Measurements from ENCODE around the gene TRPM2. TPM values are rescaled to one million over a fixed set of nuclear protein-coding genes. Genes with fewer than 3 reads are reported as not detected.
"Not testable (repeated sequence)": the region's sequence is repeated elsewhere in the genome, so short reads cannot be mapped to it uniquely, and the experiment has no call there.

TRPM2 gene
- total and polyA plus RNA-seq, 12 donors: 1.5 to 28.3 (median 11.3) TPM

GRCh38 chr21:44394733-44395132 is 41.3 kb downstream of the TRPM2 start:
- no peaks in the 10 kb centered on the region for H3K36me3 ChIP-seq (replicated peaks in 1 of 2)
- H3K4me3 ChIP-seq: no peak overlapping the region
- H3K27ac ChIP-seq: no peak overlapping the region
- intact Hi-C loops (cut with DNase I): no loop called here
- no peaks in the 10 kb centered on the region for H3K4me1 ChIP-seq (replicated peaks in 1 of 2)
- H3K27me3 ChIP-seq: no peaks in the 10 kb centered on the region
- H3K9me3 ChIP-seq (replicated peaks in 1 of 3): no peaks in the 10 kb centered on the region
- TF ChIP-seq POLR2A (IDR thresholded peaks at IDR 0.05) (no peak), CTCF (IDR thresholded peaks at IDR 0.05) (no peak)
- DNase-seq: peak in 1 of 7 donors; percentile 25
- WGBS, 4 donors: 64 to 75% (median 71%) methylated on average over 5 of the region's 5 CpGs

- H3K4me1 ChIP-seq (replicated peaks in 1 of 2): no peaks in the 10 kb centered on the region
- no peak for DNase-seq
- WGBS, 4 donors: 55 to 67% (median 58%) methylated on average over 10 to 11 of the region's 11 CpGs
- no peaks in the 10 kb centered on the region for H3K27me3 ChIP-seq
- no peaks in the 10 kb centered on the region for H3K36me3 ChIP-seq (replicated peaks in 1 of 2)
- H3K27ac ChIP-seq: no peak overlapping the region
- intact Hi-C loops (cut with DNase I): no loop called here
- H3K9me3 ChIP-seq (replicated peaks in 1 of 3): no peaks in the 10 kb centered on the region
- H3K4me3 ChIP-seq: no peak overlapping the region
- TF ChIP-seq CTCF (IDR thresholded peaks at IDR 0.05): no peak
- TF ChIP-seq POLR2A (IDR thresholded peaks at IDR 0.05): no peak
These were observed 41.8 kb downstream of the TRPM2 start for GRCh38 chr21:44395260-44395659.

- WGBS, 4 donors: 78 to 85% (median 83%) methylated on average over 6 of the region's 6 CpGs
- H3K9me3 ChIP-seq (replicated peaks in 1 of 3); H3K4me1 ChIP-seq (replicated peaks in 1 of 2); H3K36me3 ChIP-seq (replicated peaks in 1 of 2); H3K4me3 ChIP-seq; DNase-seq; H3K27me3 ChIP-seq; H3K27ac ChIP-seq; intact Hi-C loops (cut with DNase I): not testable (repeated sequence)
These were observed 43.4 kb downstream of the TRPM2 start for GRCh38 chr21:44396803-44397202.

GRCh38 chr21:44397431-44398031 is 44.1 kb downstream of the TRPM2 start:
- TF ChIP-seq POLR2A (IDR thresholded peaks at IDR 0.05) (no peak), CTCF (IDR thresholded peaks at IDR 0.05) (no peak)

GRCh38 chr21:44398499-44398898 is 45.1 kb downstream of the TRPM2 start:
- TF ChIP-seq CTCF (IDR thresholded peaks at IDR 0.05) (no peak), POLR2A (IDR thresholded peaks at IDR 0.05) (no peak)
- 86 to 91% (median 88%) methylated on average over 9 of the region's 9 CpGs for WGBS, 4 donors
- Histone ChIP-seq H3K4me3 (no peak overlapping the region), H3K27ac (no peak overlapping the region), H3K36me3 (replicated peaks in 1 of 2) (no peaks in the 10 kb centered on the region), H3K27me3 (no peaks in the 10 kb centered on the region), H3K9me3 (replicated peaks in 1 of 3) (no peaks in the 10 kb centered on the region), H3K4me1 (replicated peaks in 1 of 2) (no peaks in the 10 kb centered on the region)
- intact Hi-C loops (cut with DNase I): no loop called here
- peak in 1 of 7 donors; percentile 13 for DNase-seq

More at GRCh38 chr21:44397431-44398031, 44.1 kb downstream of the TRPM2 start:
- H3K4me3 ChIP-seq: no peak overlapping the region
- no peaks in the 10 kb centered on the region for H3K9me3 ChIP-seq (replicated peaks in 1 of 3)
- WGBS, 4 donors: 80 to 90% (median 83%) methylated on average over 7 to 22 of the region's 22 CpGs
- no peaks in the 10 kb centered on the region for H3K36me3 ChIP-seq (replicated peaks in 1 of 2)
- H3K27ac ChIP-seq: no peak overlapping the region
- no peaks in the 10 kb centered on the region for H3K27me3 ChIP-seq
- DNase-seq: peak in 1 of 7 donors; percentile 23
- intact Hi-C loops (cut with DNase I): no loop called here
- no peaks in the 10 kb centered on the region for H3K4me1 ChIP-seq (replicated peaks in 1 of 2)
